ENCODE measurements around the gene WDR37. TPM values are rescaled to one million over a fixed set of nuclear protein-coding genes. Genes with fewer than 3 reads are reported as not detected.

The WDR37 gene
- total RNA-seq, 1 donor from 2014 or later = 13.6 TPM

DNA sequence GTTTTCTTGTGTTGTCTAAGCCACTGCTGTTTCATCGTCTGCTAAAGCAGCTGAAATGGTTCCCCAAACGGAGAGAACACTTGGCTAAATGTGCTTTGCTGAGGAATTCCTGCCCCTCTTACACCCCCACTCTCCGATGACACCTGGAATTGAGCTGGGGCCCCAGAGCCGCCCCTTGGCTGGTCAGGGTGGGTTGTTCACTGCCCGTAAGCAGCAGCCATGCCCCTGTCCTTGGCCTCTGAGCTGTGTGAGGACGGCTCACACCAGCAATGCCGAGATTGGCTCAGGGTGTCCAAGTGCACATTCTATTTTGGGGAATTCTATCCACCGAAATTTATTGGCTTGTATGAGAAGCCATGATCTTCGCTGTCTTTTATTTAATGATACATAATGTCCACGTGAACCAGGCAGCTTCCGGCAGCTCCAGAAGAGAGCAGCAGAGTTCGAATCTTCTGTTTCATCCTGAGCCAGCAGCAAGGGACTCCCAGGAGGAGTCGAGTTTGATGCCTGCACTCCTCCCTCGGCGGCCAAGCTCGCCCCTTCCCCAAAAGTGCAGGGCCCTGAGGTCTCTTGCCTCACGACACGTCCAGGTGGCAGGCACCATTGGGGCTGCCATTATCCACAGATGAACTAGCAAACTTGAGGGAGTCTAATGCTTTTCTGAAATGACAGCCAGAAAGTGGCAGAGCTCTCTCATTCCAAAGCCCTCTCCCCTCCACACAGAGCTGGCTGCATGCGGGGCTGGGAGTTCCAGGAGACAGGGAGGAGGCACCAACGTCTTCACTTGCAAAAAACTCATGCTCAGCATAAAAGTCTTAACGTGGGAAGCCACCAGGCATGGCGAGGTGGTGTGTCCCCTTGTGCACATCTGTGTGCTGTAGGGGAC, 114.0 kb downstream of the WDR37 start:
- no peak for DNase-seq (ENCODE audit: extremely low spot score, unreplicated experiment)
- Mint-ChIP-seq H3K9me3 (ENCODE audit: unreplicated experiment) (no peaks in the 10 kb centered on the region), H3K4me1 (ENCODE audit: unreplicated experiment) (no peaks in the 10 kb centered on the region), H3K27me3 (ENCODE audit: unreplicated experiment) (peaks cover 26% of the 10 kb centered on the region), H3K36me3 (ENCODE audit: unreplicated experiment) (no peaks in the 10 kb centered on the region), H3K27ac (ENCODE audit: unreplicated experiment) (no peak overlapping the region), H3K4me3 (ENCODE audit: unreplicated experiment) (no peak overlapping the region)
- TF ChIP-seq, protein P1, sequence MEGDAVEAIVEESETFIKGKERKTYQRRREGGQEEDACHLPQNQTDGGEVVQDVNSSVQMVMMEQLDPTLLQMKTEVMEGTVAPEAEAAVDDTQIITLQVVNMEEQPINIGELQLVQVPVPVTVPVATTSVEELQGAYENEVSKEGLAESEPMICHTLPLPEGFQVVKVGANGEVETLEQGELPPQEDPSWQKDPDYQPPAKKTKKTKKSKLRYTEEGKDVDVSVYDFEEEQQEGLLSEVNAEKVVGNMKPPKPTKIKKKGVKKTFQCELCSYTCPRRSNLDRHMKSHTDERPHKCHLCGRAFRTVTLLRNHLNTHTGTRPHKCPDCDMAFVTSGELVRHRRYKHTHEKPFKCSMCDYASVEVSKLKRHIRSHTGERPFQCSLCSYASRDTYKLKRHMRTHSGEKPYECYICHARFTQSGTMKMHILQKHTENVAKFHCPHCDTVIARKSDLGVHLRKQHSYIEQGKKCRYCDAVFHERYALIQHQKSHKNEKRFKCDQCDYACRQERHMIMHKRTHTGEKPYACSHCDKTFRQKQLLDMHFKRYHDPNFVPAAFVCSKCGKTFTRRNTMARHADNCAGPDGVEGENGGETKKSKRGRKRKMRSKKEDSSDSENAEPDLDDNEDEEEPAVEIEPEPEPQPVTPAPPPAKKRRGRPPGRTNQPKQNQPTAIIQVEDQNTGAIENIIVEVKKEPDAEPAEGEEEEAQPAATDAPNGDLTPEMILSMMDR (IDR thresholded peaks at IDR 0.05) = no peak

DNA sequence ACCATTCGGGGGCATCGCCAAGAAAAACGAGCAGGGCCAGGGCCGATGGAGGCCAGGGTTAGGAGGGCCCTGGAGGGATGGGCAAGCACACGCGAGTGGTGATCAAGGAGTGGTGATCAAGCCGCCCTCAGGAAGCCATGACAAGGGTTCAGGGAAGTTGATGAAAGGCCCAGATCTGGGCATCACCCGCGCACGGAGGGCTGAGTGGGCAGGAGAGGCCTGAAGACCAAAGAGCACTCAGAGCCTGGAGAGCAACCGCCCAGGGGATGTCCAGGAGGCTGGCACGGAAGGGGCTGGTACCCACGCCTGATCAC, 114.6 kb downstream of the WDR37 start:
- no peak overlapping the region for H3K4me3 Mint-ChIP-seq (ENCODE audit: unreplicated experiment)
- peaks cover 21% of the 10 kb centered on the region for H3K27me3 Mint-ChIP-seq (ENCODE audit: unreplicated experiment)
- no peaks in the 10 kb centered on the region for H3K9me3 Mint-ChIP-seq (ENCODE audit: unreplicated experiment)
- TF ChIP-seq, protein P1 (IDR thresholded peaks at IDR 0.05) = no peak
- DNase-seq (ENCODE audit: extremely low spot score, unreplicated experiment) = no peak
- H3K27ac Mint-ChIP-seq (ENCODE audit: unreplicated experiment) = no peak overlapping the region
- H3K4me1 Mint-ChIP-seq (ENCODE audit: unreplicated experiment) = no peaks in the 10 kb centered on the region
- no peaks in the 10 kb centered on the region for H3K36me3 Mint-ChIP-seq (ENCODE audit: unreplicated experiment)

DNA sequence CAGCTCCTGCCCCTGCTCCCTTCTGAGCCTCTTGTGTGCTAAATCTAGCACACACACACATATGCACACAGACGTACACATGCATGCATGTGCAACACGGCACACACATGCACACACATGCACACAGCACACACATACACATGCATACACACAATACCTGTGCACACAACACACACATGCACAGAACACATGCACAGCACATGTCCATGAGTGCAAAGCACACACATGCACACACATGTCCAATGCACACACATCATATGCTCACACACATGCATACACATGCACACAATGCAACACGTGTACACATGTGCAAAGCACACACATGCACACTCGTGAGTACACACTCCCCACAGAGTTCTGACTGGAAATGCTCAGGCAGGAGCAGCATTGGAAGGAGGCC, 115.0 kb downstream of the WDR37 start:
- Mint-ChIP-seq H3K27ac (ENCODE audit: unreplicated experiment) (no peak overlapping the region), H3K4me3 (ENCODE audit: unreplicated experiment) (no peak overlapping the region), H3K9me3 (ENCODE audit: unreplicated experiment) (no peaks in the 10 kb centered on the region), H3K4me1 (ENCODE audit: unreplicated experiment) (no peaks in the 10 kb centered on the region), H3K36me3 (ENCODE audit: unreplicated experiment) (no peaks in the 10 kb centered on the region), H3K27me3 (ENCODE audit: unreplicated experiment) (peaks cover 18% of the 10 kb centered on the region)
- TF ChIP-seq, protein P1 (IDR thresholded peaks at IDR 0.05) = no peak
- no peak for DNase-seq (ENCODE audit: extremely low spot score, unreplicated experiment)

DNA sequence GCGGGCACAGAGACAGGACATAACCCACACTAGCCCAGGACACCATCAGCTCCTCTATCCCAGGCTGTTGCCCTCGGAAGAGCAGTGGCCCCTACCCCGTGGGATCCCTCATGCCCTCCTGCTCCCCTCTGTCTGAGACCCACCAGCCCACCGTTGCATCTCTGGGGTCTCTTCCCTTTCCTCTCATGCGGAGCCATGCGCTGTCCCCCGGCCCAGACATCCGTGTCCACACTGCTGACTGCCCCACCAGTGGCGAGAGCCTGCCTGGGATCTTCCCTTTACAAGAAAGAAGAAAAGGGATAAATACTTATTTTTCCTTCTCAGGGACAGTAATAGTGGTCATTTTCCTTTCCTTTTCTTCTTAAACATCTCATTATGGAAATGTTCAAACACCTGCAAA, 115.4 kb downstream of the WDR37 start:
- no peaks in the 10 kb centered on the region for H3K9me3 Mint-ChIP-seq (ENCODE audit: unreplicated experiment)
- H3K4me3 Mint-ChIP-seq (ENCODE audit: unreplicated experiment) = no peak overlapping the region
- H3K4me1 Mint-ChIP-seq (ENCODE audit: unreplicated experiment) = no peaks in the 10 kb centered on the region
- TF ChIP-seq, protein P1 (IDR thresholded peaks at IDR 0.05) = no peak
- H3K36me3 Mint-ChIP-seq (ENCODE audit: unreplicated experiment) = no peaks in the 10 kb centered on the region
- peaks cover 18% of the 10 kb centered on the region for H3K27me3 Mint-ChIP-seq (ENCODE audit: unreplicated experiment)
- no peak for DNase-seq (ENCODE audit: extremely low spot score, unreplicated experiment)
- H3K27ac Mint-ChIP-seq (ENCODE audit: unreplicated experiment) = no peak overlapping the region

DNA sequence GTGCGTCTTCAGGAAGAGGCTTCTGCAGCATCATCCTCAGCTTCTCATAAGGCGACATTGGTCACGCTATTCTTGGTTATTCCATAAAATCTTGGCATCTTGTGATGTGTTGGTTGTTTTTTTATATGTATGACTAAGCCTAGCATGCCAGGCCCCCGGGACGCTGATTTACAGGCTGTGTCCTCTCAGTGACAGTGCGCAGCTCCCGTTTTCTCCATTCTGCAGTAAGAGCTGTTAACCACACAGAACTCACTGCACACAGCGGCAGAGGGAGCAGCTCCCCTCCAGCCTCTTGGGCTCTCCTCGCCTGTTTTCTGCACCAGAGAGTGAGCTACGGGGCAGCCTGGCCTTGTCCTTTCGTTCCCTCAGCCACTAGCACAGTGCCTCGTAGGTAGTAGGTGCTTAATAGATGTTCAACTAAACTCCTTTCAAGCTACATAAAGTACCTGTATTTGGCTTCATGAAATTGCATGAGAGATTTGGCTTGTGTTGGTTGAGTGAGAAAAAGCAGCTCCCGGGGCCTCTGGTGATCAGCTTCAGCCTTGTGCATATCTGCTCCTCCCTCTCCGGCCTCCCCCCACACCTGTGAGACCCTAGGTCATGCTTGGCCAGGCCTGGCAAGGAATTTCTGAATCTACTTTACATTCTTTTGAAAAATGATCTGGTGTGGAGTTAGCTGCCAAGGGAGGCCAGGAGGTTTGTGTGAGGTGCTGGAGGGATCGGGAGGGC, 116.2 kb downstream of the WDR37 start:
- H3K4me1 Mint-ChIP-seq (ENCODE audit: unreplicated experiment) = no peaks in the 10 kb centered on the region
- no peak for DNase-seq (ENCODE audit: extremely low spot score, unreplicated experiment)
- no peaks in the 10 kb centered on the region for H3K9me3 Mint-ChIP-seq (ENCODE audit: unreplicated experiment)
- TF ChIP-seq, protein P1 (IDR thresholded peaks at IDR 0.05) = no peak
- H3K4me3 Mint-ChIP-seq (ENCODE audit: unreplicated experiment) = no peak overlapping the region
- peaks cover 13% of the 10 kb centered on the region for H3K27me3 Mint-ChIP-seq (ENCODE audit: unreplicated experiment)
- H3K36me3 Mint-ChIP-seq (ENCODE audit: unreplicated experiment) = no peaks in the 10 kb centered on the region
- H3K27ac Mint-ChIP-seq (ENCODE audit: unreplicated experiment) = no peak overlapping the region

Measured in osteocyte (in vitro differentiated cells).